Naive thymus-derived CD4-positive, alpha-beta T cell (primary cell): ENCODE measurements around the gene MMS19. TPM values are rescaled to one million over a fixed set of nuclear protein-coding genes. Genes with fewer than 3 reads are reported as not detected.

Experiments
- ATAC-seq: fragments of 150-1000 bp; cut with Tn5 transposase; 2 replicates; pipeline ENCODE4 v1.10.0; 2021; ENCODE audit warnings: mild to moderate bottlenecking, moderate library complexity
- CTCF ChIA-PET: fragments of 350-600 bp; sonication (Branson Sonifier 250); formaldehyde crosslinking; loops from one replicate; lab custom pipeline; 2021; ENCODE audit warnings: antibody characterized with exemption; lab: Charles Lee
- POLR2A ChIA-PET: fragments of 350-600 bp; sonication (Branson Sonifier 250); formaldehyde crosslinking; loops from one replicate; lab custom pipeline; 2021; ENCODE audit warnings: antibody characterized with exemption, inconsistent platforms; lab: Charles Lee
- DNase-seq, 9 donors: peaks; one replicate each; pipeline versions ENCODE4 v3.0.0 to v3.0.0-alpha.2; 2020 to 2022; ENCODE audit warnings: mixed read lengths in 1 of 9
- H3K27ac ChIP-seq: one replicate; pipeline ENCODE4 v1.7.0; 2013; ENCODE audit warnings: mild to moderate bottlenecking, low read depth, low read length, moderate library complexity
- H3K27me3 ChIP-seq, 2 donors: one replicate each; pipeline ENCODE4 v1.7.0; 2013; ENCODE audit warnings: low read length in 2 of 2, mild to moderate bottlenecking in 2 of 2, moderate library complexity in 2 of 2; ENCODE audit not compliant: control insufficient read depth in 2 of 2, insufficient read depth in 2 of 2
- H3K36me3 ChIP-seq, 3 experiments: 1 replicate in 2 of 3; 2 replicates in 1 of 3; pipeline ENCODE4 v1.7.0; 2013; ENCODE audit warnings: low read length in 3 of 3, mild to moderate bottlenecking in 3 of 3, moderate library complexity in 1 of 3; ENCODE audit not compliant: insufficient read depth in 3 of 3, control insufficient read depth in 2 of 3
- H3K4me1 ChIP-seq, 2 donors: one replicate each; pipeline ENCODE4 v1.7.0; 2013; ENCODE audit warnings: low read length in 2 of 2, mild to moderate bottlenecking in 2 of 2, moderate library complexity in 1 of 2; ENCODE audit not compliant: control insufficient read depth in 2 of 2, insufficient read depth in 2 of 2
- H3K4me3 ChIP-seq: 2 replicates; pipeline ENCODE4 v1.7.0; 2013; ENCODE audit warnings: mild to moderate bottlenecking, low read length
- H3K9me3 ChIP-seq, 3 experiments: 1 replicate in 2 of 3; 2 replicates in 1 of 3; pipeline ENCODE4 v1.7.0; 2013; ENCODE audit warnings: low read length in 3 of 3; ENCODE audit not compliant: control insufficient read depth in 2 of 3
- H3K27ac Mint-ChIP-seq, 9 donors: one replicate each; pipeline ENCODE4 v1.8.0; 2020 to 2022; ENCODE audit warnings: mixed read lengths in 9 of 9, mild to moderate bottlenecking in 8 of 9, moderate library complexity in 5 of 9, inconsistent platforms in 2 of 9
- H3K27me3 Mint-ChIP-seq, 5 donors: one replicate each; pipeline ENCODE4 v1.8.0; 2021 to 2022; ENCODE audit warnings: mixed read lengths in 5 of 5, mild to moderate bottlenecking in 1 of 5
- H3K36me3 Mint-ChIP-seq, 5 donors: one replicate each; pipeline ENCODE4 v1.8.0; 2020 to 2022; ENCODE audit warnings: mixed read lengths in 5 of 5, mild to moderate bottlenecking in 3 of 5, inconsistent platforms in 1 of 5
- H3K4me1 Mint-ChIP-seq, 7 donors: one replicate each; pipeline ENCODE4 v1.8.0; 2020 to 2022; ENCODE audit warnings: mixed read lengths in 7 of 7, mild to moderate bottlenecking in 3 of 7, inconsistent platforms in 1 of 7
- H3K4me3 Mint-ChIP-seq, 10 donors: one replicate each; pipeline ENCODE4 v1.8.0; 2020 to 2022; ENCODE audit warnings: mild to moderate bottlenecking in 10 of 10, mixed read lengths in 10 of 10, moderate library complexity in 6 of 10, inconsistent platforms in 2 of 10
- H3K9me3 Mint-ChIP-seq, 11 donors: one replicate each; pipeline ENCODE4 v1.8.0; 2020 to 2022; ENCODE audit warnings: mixed read lengths in 11 of 11, mild to moderate bottlenecking in 4 of 11, inconsistent platforms in 1 of 11, moderate library complexity in 1 of 11
- intact Hi-C, 2 donors: fragments of 100-400 bp; cut with micrococcal nuclease; formaldehyde crosslinking; loops; one replicate each; pipeline ENCODE4 v1.15.1; 2023
- polyA plus RNA-seq, 2 donors: library from polyadenylated mRNA; unstranded; fragments of 300-500 nt; fragmentation: Illumina TruSeq; gene quantifications; one replicate each; pipeline ENCODE4 v1.2.3, GENCODE V29; 2021
- total RNA-seq, 6 experiments: library from RNA in 5 of 6; stranded (reverse) in 5 of 6; gene quantifications; 1 replicate in 5 of 6; 2 replicates in 1 of 6; pipeline ENCODE4 v1.2.3 and lab custom pipeline; 2021 to 2026

The MMS19 gene
- total and polyA plus RNA-seq, 7 experiments from 2014 or later: 37.4 to 113 (median 82.0) TPM

GRCh38 chr10:97519342-97519741, 21.1 kb upstream of the MMS19 start:
- H3K4me1 ChIP-seq: no peaks in the 10 kb centered on the region
- Mint-ChIP-seq H3K4me3 (no peak overlapping the region), H3K27me3 (peaks cover 0 to 17% (median 0%) of the 10 kb centered on the region in 5 donors), H3K36me3 (no peaks in the 10 kb centered on the region), H3K4me1 (peaks cover 0 to 4% (median 0%) of the 10 kb centered on the region in 7 donors), H3K27ac (no peak overlapping the region), H3K9me3 (no peaks in the 10 kb centered on the region)
- POLR2A ChIA-PET: no interaction called here
- no peaks in the 10 kb centered on the region for H3K27me3 ChIP-seq
- intact Hi-C loops: no loop called here
- ATAC-seq (no peak), DNase-seq (no peak)
- CTCF ChIA-PET: no interaction called here
- no peaks in the 10 kb centered on the region for H3K36me3 ChIP-seq
- no peak overlapping the region for H3K4me3 ChIP-seq
- H3K27ac ChIP-seq: no peak overlapping the region
- H3K9me3 ChIP-seq: no peaks in the 10 kb centered on the region

GRCh38 chr10:97518301-97519043, 20.2 kb upstream of the MMS19 start:
- H3K27me3 ChIP-seq: no peaks in the 10 kb centered on the region
- DNase-seq (no peak), ATAC-seq (no peak)
- intact Hi-C loops: no loop called here
- H3K27ac Mint-ChIP-seq: no peak overlapping the region
- CTCF ChIA-PET: no interaction called here
- no peaks in the 10 kb centered on the region for H3K9me3 ChIP-seq
- POLR2A ChIA-PET: no interaction called here
- peaks cover 0 to 6% (median 0%) of the 10 kb centered on the region in 7 donors for H3K4me1 Mint-ChIP-seq
- no peaks in the 10 kb centered on the region for H3K36me3 ChIP-seq
- no peak overlapping the region for H3K4me3 Mint-ChIP-seq
- peaks cover 0 to 18% (median 0%) of the 10 kb centered on the region in 5 donors for H3K27me3 Mint-ChIP-seq
- no peak overlapping the region for H3K27ac ChIP-seq
- H3K4me3 ChIP-seq: no peak overlapping the region
- no peaks in the 10 kb centered on the region for H3K9me3 Mint-ChIP-seq
- no peaks in the 10 kb centered on the region for H3K36me3 Mint-ChIP-seq
- H3K4me1 ChIP-seq: no peaks in the 10 kb centered on the region

DNA sequence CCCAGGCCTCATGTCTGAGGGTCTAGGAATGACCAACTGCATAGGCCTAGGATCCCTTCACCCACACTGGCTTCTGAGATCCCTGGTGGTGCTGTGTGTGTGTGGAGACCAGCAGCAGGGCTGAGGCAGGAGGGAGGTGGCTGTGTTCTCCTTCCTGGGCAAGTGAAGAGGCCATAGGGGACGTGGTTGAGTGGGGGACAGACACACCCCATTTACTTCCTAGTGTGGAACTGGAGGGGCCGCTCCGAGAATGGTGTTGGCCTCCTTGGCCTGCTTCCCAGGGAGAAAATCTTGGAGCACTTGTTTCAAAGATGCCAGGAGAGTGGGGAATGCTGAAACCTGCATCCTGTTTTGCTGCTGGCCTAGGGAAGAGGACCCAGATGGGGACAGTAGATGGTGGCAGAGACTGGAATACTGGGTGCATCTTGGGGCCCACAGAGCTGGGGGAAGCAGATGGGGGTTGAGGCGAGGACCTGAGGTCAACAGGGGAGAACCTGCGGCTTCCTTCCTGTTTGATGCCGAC, 19.6 kb upstream of the MMS19 start:
- intact Hi-C loops: no loop called here
- Mint-ChIP-seq H3K4me3 (no peak overlapping the region), H3K27ac (no peak overlapping the region), H3K36me3 (no peaks in the 10 kb centered on the region), H3K27me3 (peaks cover 0 to 22% (median 0%) of the 10 kb centered on the region in 5 donors), H3K9me3 (no peaks in the 10 kb centered on the region), H3K4me1 (peaks cover 0 to 6% (median 0%) of the 10 kb centered on the region in 7 donors)
- ChIA-PET CTCF (no interaction called here), POLR2A (no interaction called here)
- no peak for DNase-seq
- no peak overlapping the region for H3K4me3 ChIP-seq
- H3K36me3 ChIP-seq: no peaks in the 10 kb centered on the region
- H3K4me1 ChIP-seq: no peaks in the 10 kb centered on the region
- no peaks in the 10 kb centered on the region for H3K9me3 ChIP-seq
- H3K27me3 ChIP-seq: no peaks in the 10 kb centered on the region
- no peak for ATAC-seq
- H3K27ac ChIP-seq: no peak overlapping the region

- H3K36me3 ChIP-seq: no peaks in the 10 kb centered on the region
- no peak overlapping the region for H3K27ac Mint-ChIP-seq
- peaks cover 0 to 22% (median 0%) of the 10 kb centered on the region in 5 donors for H3K27me3 Mint-ChIP-seq
- ChIA-PET POLR2A (no interaction called here), CTCF (no interaction called here)
- no peak for DNase-seq
- no peaks in the 10 kb centered on the region for H3K27me3 ChIP-seq
- intact Hi-C loops: no loop called here
- no peaks in the 10 kb centered on the region for H3K4me1 ChIP-seq
- H3K27ac ChIP-seq: no peak overlapping the region
- H3K36me3 Mint-ChIP-seq: no peaks in the 10 kb centered on the region
- H3K4me1 Mint-ChIP-seq: peaks cover 0 to 6% (median 0%) of the 10 kb centered on the region in 7 donors
- H3K4me3 ChIP-seq: no peak overlapping the region
- no peak for ATAC-seq
- H3K9me3 ChIP-seq: no peaks in the 10 kb centered on the region
- H3K4me3 Mint-ChIP-seq: no peak overlapping the region
- no peaks in the 10 kb centered on the region for H3K9me3 Mint-ChIP-seq
These were observed 19.0 kb upstream of the MMS19 start for GRCh38 chr10:97517096-97517750.

DNA sequence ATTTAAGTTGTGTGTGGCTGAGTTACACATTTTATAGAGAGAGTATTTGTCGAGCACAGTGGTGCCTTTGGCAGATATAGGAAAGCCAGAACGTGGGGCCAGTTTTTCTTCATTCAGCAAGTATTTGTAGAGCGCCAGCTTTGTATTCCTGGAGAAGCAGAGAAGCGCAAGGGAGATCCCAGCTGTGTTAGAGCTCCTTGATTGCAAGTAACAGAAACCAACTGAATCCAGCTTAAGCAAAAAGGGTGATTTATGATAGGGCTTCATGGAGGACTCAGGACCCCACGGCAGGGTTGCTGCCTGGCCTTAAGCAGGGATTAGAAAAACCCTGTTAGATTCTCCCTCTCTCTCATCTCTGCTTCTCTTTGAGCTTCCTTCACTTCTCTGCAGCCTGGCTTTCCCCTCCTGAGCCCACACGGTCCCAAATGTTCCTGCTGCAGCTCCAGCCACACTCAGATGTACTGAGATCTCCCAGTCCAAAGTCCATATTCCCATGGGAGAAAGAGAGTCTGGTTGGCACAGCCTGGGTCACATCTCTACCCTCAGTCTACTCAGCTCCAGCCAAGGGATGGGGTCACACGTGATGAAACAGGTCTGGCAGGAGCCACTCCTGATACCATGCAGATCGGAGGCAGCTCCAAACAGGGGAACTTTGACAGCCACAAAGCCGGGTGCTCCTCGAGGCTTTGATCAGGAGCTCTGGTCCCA, 17.2 kb upstream of the MMS19 start:
- intact Hi-C loops: no loop called here
- Histone ChIP-seq H3K36me3 (no peaks in the 10 kb centered on the region), H3K4me3 (no peak overlapping the region), H3K4me1 (no peaks in the 10 kb centered on the region), H3K27me3 (no peaks in the 10 kb centered on the region), H3K9me3 (no peaks in the 10 kb centered on the region), H3K27ac (no peak overlapping the region)
- Mint-ChIP-seq H3K36me3 (no peaks in the 10 kb centered on the region), H3K27me3 (peaks cover 0 to 18% (median 0%) of the 10 kb centered on the region in 5 donors), H3K27ac (no peak overlapping the region), H3K9me3 (no peaks in the 10 kb centered on the region), H3K4me3 (no peak overlapping the region), H3K4me1 (peaks cover 0 to 6% (median 0%) of the 10 kb centered on the region in 7 donors)
- ChIA-PET CTCF (interaction anchor here (0.8 to 0.9 kb wide), 2 partner anchors 25 to 50 kb away, joined by 3 read pairs; no protein-coding TSS in a partner anchor), POLR2A (no interaction called here)
- no peak for ATAC-seq
- DNase-seq: no peak

DNA sequence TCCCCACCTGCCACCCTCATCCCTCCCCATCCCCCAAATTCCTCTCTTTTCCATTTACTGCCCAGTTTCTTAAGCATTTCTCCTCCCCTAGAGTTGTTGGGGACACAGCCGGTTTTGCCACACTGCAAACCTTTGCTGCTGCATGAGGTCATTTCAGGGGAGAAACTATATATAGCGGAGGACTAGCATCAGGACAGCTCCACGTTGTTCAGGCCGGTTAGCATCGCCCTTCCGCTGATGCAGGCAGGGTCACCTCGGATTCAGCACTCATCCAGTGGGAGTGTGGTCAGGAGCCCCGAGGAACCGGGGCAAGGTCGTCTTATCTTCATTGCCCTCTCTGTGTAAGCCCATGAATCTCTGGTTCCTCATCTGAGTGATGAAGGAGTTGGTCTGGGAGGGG, 16.1 kb upstream of the MMS19 start:
- ATAC-seq: no peak
- no peaks in the 10 kb centered on the region for H3K4me1 ChIP-seq
- no peaks in the 10 kb centered on the region for H3K27me3 ChIP-seq
- no peaks in the 10 kb centered on the region for H3K36me3 ChIP-seq
- peaks cover 0 to 6% (median 0%) of the 10 kb centered on the region in 7 donors for H3K4me1 Mint-ChIP-seq
- H3K4me3 ChIP-seq: no peak overlapping the region
- DNase-seq: no peak
- intact Hi-C loops: no loop called here
- CTCF ChIA-PET: no interaction called here
- H3K27ac ChIP-seq: no peak overlapping the region
- H3K27me3 Mint-ChIP-seq: peaks cover 0 to 18% (median 0%) of the 10 kb centered on the region in 5 donors
- H3K36me3 Mint-ChIP-seq: no peaks in the 10 kb centered on the region
- no peaks in the 10 kb centered on the region for H3K9me3 Mint-ChIP-seq
- no peak overlapping the region for H3K27ac Mint-ChIP-seq
- no peak overlapping the region for H3K4me3 Mint-ChIP-seq
- H3K9me3 ChIP-seq: no peaks in the 10 kb centered on the region
- POLR2A ChIA-PET: no interaction called here
